Measurements from ENCODE around the gene ARL2BP.

The ARL2BP gene

GRCh38 chr16:57258226-57258909 is 13.3 kb downstream of the ARL2BP start:
- TF ChIP-seq USF1 (IDR thresholded peaks at IDR 0.05) (no peak), REST (IDR thresholded peaks at IDR 0.05; ENCODE audit: low read depth) (no peak), MAX (IDR thresholded peaks at IDR 0.05) (no peak), YY1 (IDR thresholded peaks at IDR 0.05; ENCODE audit: low read depth) (no peak), TEAD4 (IDR thresholded peaks at IDR 0.05) (no peak), CEBPB (IDR thresholded peaks at IDR 0.05) (no peak), EGR1 (IDR thresholded peaks at IDR 0.05) (no peak), RAD21 (IDR thresholded peaks at IDR 0.05; ENCODE audit: low read depth) (no peak), TCF12 (IDR thresholded peaks at IDR 0.05; ENCODE audit: low read depth) (no peak), TAF1 (IDR thresholded peaks at IDR 0.05; ENCODE audit: low read depth) (no peak), ZBTB7A (IDR thresholded peaks at IDR 0.05; ENCODE audit: low read depth) (no peak)

GRCh38 chr16:57258910-57259475 is 13.9 kb downstream of the ARL2BP start:
- TF ChIP-seq REST (IDR thresholded peaks at IDR 0.05; ENCODE audit: low read depth) (no peak), TEAD4 (IDR thresholded peaks at IDR 0.05) (no peak), EP300 (IDR thresholded peaks at IDR 0.05; ENCODE audit: borderline replicate concordance) (no peak), EGR1 (IDR thresholded peaks at IDR 0.05) (no peak), MAX (IDR thresholded peaks at IDR 0.05) (no peak), TAF1 (IDR thresholded peaks at IDR 0.05; ENCODE audit: low read depth) (no peak), FOXM1 (IDR thresholded peaks at IDR 0.05; ENCODE audit: borderline replicate concordance, low read depth) (no peak), NFIC (IDR thresholded peaks at IDR 0.05) (no peak)

GRCh38 chr16:57260294-57260929 is 15.4 kb downstream of the ARL2BP start:
- TF ChIP-seq MAX (IDR thresholded peaks at IDR 0.05) (0 out of 2 replicates have a peak, but pooled peaks have one; percentile 28), ZBTB7A (IDR thresholded peaks at IDR 0.05; ENCODE audit: low read depth) (0 out of 2 replicates have a peak, but pooled peaks have one; percentile 52), TEAD4 (IDR thresholded peaks at IDR 0.05) (no peak; the same call in 1 of the 2 replicates)

- TF ChIP-seq ZBTB7A (IDR thresholded peaks at IDR 0.05; ENCODE audit: low read depth), result no peak
- no peak for TF ChIP-seq YY1 (IDR thresholded peaks at IDR 0.05; ENCODE audit: low read depth)
- TF ChIP-seq NFIC (IDR thresholded peaks at IDR 0.05), result no peak
- no peak for TF ChIP-seq EGR1 (IDR thresholded peaks at IDR 0.05)
- no peak for TF ChIP-seq RAD21 (IDR thresholded peaks at IDR 0.05; ENCODE audit: low read depth)
- TF ChIP-seq TAF1 (IDR thresholded peaks at IDR 0.05; ENCODE audit: low read depth), result no peak
- TF ChIP-seq REST (IDR thresholded peaks at IDR 0.05; ENCODE audit: low read depth), result no peak
- TF ChIP-seq TCF12 (IDR thresholded peaks at IDR 0.05; ENCODE audit: low read depth), result no peak
- no peak for TF ChIP-seq MAX (IDR thresholded peaks at IDR 0.05)
- no peak for TF ChIP-seq USF1 (IDR thresholded peaks at IDR 0.05)
- TF ChIP-seq TEAD4 (IDR thresholded peaks at IDR 0.05), result no peak
- no peak for TF ChIP-seq CEBPB (IDR thresholded peaks at IDR 0.05)
- TF ChIP-seq EP300 (IDR thresholded peaks at IDR 0.05; ENCODE audit: borderline replicate concordance), result no peak
- TF ChIP-seq CREB1 (IDR thresholded peaks at IDR 0.05; ENCODE audit: low read depth), result no peak
- no peak for TF ChIP-seq FOXM1 (IDR thresholded peaks at IDR 0.05; ENCODE audit: borderline replicate concordance, low read depth)
These were observed 16.7 kb downstream of the ARL2BP start for GRCh38 chr16:57261806-57262205.

Measured in Ishikawa (cell line).